ENCODE data around the gene ACP4.
"Not testable (repeated sequence)": the region's sequence is repeated elsewhere in the genome, so short reads cannot be mapped to it uniquely, and the experiment has no call there.

Gene ACP4

GRCh38 chr19:50777261-50777660 lies 13.0 kb upstream of the ACP4 start:
- no peak for DNase-seq (ENCODE audit: low spot score)

GRCh38 chr19:50777830-50778303 lies 12.3 kb upstream of the ACP4 start:
- peak; percentile 56 for DNase-seq (ENCODE audit: low spot score)

DNA sequence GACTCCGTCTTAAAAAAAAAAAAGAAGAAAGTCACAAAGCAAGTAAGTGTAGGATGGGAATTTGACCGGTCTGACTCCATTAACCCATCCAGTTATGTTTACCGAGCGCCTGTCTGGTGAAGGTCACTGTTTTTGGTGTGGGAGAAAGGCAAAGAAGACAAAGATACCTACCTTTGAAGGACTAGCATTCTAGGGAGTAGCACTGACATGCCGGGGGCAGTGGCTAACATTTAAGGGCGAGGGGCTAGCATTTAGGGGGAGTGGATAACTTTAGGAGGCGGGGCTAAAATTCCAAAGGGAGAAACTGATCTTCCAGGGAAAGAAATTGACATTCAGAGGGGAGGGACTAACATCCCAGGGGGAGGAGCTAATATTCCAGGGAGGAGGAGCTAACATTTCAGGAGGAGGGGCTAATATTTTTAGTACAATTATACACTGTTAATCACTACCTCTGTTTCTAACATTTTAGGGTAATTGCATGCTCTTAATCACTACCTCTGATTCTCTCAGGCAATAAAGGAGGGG lies 11.2 kb upstream of the ACP4 start:
- DNase-seq (ENCODE audit: low spot score): no peak

DNA sequence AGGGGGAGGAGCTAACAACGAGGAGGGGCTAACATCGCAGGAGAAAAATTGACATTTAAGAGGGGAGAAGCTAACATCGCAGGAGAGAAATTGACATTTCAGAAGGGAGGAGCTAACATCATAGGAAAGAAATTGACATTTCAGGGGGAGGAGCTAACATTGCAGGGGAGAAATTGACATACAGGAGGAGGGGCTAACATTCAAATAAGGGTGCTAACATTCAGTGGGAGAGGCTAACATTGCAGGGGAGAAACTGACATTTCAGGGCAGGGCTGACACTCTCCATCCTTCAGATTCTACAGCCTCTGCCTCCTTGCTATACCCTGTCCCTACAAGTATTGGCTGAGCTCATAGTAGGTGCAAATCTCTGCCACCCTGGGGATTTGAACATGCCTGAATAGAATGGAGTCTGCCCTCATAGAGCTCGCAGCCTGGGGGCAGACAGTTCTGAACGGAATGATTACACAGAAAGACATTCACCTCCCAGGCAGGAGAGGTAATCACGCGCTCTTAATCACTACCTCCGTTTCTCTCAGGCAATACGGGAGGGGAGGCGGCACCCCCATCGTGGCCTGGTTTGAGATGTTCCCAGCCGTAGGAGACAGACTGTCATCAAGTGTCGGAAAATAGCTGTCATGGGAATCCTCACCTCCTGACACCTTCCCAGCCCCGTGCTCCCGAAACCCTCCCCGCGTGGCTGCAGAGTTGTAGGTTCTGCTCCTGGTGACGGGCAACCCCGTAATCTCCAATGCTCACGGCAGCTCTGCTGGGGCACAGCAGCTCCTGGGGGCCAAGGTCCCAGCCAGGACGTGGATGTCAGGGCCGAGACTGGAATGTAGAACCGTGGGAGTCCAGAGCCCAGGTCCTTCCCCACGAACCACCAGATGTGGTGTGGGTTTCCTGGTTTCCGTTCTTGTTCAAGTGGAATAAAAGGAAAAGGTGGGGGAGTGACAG lies 10.4 kb upstream of the ACP4 start:
- no peak for DNase-seq (ENCODE audit: low spot score)

DNA sequence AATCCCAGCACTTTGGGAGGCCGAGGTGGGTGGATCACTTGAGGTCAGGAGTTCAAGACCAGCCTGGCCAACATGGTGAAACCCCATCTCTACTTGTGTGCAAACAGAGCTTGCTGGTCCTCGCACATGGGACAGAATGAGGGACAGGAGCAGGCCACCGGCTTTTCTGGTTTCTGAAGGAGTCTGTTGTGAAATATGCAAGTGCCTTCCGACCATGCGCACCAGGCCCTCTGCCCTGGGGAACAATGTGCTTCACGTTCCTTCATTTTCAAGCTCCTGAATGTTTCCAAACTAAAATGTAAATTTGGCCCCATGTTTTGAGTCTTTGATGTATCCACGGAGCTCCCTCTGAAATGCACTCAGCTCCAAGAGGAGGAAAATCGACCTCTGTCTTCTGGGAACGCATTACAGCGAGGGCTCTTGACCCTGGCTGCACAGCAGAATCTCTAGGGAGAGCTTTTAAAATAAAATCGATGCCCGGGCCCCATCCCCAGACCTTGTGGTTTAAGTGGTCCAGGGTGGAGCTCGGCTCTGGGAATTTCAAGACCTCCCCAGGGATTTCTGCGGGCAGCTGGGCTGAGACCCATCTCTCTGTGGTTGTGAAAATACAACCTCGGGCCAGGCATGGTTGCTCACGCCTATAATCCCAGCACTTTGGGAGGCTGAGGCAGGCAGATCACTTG lies 9.3 kb upstream of the ACP4 start:
- no peak for DNase-seq (ENCODE audit: low spot score)

GRCh38 chr19:50783848-50784152 lies 6.4 kb upstream of the ACP4 start:
- DNase-seq (ENCODE audit: low spot score): not testable (repeated sequence)

- no peak for DNase-seq (ENCODE audit: low spot score)
These were observed 5.5 kb upstream of the ACP4 start for GRCh38 chr19:50784710-50785109.

- no peak for DNase-seq (ENCODE audit: low spot score)
These were observed 4.9 kb upstream of the ACP4 start for GRCh38 chr19:50785329-50785728.

- no peak for DNase-seq (ENCODE audit: low spot score)
These were observed 780 bp downstream of the ACP4 start for GRCh38 chr19:50790922-50791467.

- DNase-seq (ENCODE audit: low spot score): no peak
These were observed 1.5 kb downstream of the ACP4 start for GRCh38 chr19:50791594-50792271.

DNA sequence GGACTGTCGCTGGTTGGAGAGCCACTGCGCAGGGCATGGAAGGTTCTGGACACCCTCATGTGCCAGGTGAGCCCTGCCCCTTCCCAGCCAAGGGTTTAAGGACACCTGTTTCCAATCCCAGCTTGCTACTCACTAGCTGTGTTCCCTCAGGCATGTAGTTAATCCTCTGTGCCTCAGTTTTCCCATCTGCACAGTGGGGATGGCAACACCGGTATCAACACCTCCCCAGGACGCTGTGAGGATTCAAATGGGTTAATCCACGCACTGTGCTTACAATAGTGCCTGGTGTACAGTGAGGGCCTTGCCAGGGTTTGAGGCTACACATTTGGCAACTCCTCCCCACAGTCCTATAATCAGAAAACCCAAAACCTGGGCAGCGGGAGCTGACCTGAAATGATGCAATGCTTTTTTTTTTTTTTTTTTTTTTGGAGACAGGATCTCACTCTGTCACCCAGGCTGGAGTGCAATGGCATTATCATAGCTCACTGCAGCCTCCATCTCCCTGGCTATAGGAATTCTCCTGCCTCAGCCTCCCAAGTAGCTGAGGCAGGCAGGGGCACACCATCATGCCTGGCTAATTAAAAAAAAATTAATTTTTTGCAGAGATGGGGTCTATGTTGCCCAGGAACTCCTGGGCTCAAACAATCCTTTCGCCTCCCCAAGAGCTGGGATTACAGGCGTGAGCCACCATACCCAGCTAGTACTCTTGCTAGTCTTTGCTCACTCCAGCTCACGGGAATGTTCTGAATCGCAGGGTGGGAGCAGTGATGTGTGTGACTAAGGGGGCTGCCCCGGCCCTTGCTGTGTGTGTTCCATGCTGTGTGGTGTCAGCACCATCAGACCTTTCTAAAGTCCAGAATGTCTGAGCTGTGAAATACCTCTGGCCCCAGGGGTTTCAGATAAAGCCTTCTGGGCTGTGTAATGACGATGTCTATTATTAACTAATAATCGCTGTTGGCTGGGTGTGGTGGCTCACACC lies 2.3 kb downstream of the ACP4 start:
- no peak for DNase-seq (ENCODE audit: low spot score)

DNA sequence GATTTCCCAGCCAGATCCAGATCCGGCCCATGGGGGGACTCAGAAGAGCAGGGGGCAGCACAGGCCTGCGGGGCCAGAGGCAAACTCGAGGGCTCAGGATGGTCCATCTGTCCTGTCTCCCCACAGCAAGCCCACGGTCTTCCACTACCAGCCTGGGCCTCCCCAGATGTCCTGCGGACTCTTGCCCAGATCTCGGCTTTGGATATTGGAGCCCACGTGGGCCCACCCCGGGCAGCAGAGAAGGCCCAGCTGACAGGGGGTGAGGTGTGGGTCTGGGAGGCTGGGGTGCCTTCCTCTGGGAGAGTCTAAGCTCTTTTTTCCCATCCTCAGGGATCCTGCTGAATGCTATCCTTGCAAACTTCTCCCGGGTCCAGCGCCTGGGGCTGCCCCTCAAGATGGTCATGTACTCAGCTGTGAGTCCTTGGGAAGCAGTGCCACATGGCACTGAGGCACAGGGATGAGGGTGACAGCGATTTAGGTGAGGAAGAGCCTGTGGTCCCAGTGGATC lies 3.4 kb downstream of the ACP4 start:
- no peak for DNase-seq (ENCODE audit: low spot score)

- DNase-seq (ENCODE audit: low spot score): no peak
These were observed 4.1 kb downstream of the ACP4 start for GRCh38 chr19:50794074-50794875.

GRCh38 chr19:50794876-50795663 lies 4.9 kb downstream of the ACP4 start:
- no peak for DNase-seq (ENCODE audit: low spot score)

DNA sequence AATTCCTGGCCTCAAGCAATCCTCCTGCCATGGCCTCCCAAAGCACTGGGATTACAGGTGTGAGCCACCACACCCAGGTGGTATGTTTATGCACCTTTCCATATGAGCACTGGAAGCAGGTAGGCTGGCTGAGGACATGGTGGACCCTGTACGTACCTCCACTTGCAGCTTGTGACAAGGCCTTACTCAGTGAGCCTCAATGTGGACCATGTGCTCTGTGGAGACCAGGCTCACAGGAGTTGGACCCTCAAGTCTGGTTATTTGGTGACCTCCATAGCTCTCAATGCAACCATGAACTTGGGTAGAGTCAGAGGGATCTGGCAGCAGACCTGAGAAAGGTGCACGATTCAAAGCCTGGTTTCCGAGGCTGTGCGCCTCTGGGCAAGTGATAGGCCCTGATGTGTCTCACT lies 5.5 kb downstream of the ACP4 start:
- no peak for DNase-seq (ENCODE audit: low spot score)

DNA sequence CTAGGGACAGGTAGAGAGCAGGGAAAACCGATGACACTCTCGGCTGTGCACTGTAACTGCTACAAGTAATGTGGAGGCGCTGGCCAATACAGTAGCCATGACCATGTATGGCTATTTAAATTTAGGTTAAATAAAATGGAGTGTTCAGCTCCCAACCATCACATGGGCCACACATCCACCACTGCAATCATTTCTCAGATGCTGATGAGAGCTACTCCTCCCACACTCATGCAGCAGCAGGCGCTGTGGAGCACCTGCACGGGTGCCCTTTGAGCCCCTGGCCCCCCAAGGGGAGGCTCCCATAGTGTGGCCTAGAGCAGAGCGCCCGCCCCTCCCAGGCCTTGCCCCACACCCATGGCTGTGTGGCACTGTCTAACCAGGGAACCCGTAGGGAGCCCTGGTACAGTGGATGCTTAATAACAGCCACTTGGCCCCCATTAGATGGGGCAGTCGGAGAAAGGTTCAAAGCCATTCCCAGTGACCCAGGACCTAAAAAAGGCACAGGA lies 6.0 kb downstream of the ACP4 start:
- DNase-seq (ENCODE audit: low spot score): no peak

DNA sequence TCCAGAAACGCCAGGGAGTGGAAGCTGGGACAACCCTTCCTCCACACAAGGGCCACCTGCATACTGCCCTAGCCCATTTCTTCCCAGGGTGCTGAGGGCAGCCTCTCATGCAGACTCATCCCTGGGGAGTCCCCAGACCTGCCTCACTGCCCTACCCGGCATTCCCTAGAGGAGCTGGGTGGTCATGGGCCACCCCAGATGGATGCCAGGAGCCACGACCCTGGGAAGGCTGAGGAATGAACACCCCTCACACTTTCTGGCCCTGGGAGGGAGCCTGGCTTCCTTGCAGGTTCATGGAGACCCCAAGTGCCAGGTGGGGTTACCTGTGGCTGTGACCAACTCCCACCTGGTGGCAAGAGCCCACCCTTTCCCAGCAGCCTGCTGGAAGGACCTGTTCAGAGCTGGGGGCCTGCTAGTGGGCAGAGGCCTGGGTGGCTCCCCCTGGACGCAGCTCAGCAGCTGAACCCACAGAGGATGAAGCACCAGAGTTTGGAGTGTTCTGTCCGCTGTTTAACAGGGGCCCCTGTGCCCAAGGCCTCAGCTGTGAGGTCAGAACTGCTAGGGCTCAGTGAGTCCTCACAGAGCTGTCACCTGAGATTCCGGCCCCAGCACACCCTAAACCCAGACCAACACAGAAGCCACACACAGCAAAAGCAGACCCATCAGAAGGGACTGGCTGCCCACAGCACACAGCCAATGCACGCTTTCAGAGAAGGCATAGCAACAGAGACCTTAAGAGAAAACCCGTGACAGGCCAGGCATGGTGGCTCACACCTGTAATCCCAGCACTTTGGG lies 6.6 kb downstream of the ACP4 start:
- no peak for DNase-seq (ENCODE audit: low spot score)

GRCh38 chr19:50797429-50797780 lies 7.2 kb downstream of the ACP4 start:
- no peak for DNase-seq (ENCODE audit: low spot score)
